Endothelial cell of umbilical vein (primary cell): ENCODE data around the gene CPPED1. TPM values are rescaled to one million over a fixed set of nuclear protein-coding genes. Genes with fewer than 3 reads are reported as not detected.

Experiments
- BruUV-seq: library from RNA; stranded (reverse); fragments of 400-500 nt; replicated peaks from 2 replicates; lab custom pipeline; 2021; lab: Mats Ljungman, UMichigan
- CTCF ChIA-PET: fragments of 300-600, 350-600 bp; sonication (Branson Sonifier 250); formaldehyde crosslinking; loops from one replicate; lab custom pipeline; 2021; ENCODE audit warnings: antibody characterized with exemption, inconsistent platforms; lab: Charles Lee
- POLR2A ChIA-PET: fragments of 300-600, 350-600 bp; sonication (Branson Sonifier 250); formaldehyde crosslinking; loops from one replicate; lab custom pipeline; 2021; ENCODE audit warnings: antibody characterized with exemption, inconsistent platforms; lab: Charles Lee
- DNase-seq: peaks from one replicate; pipeline ENCODE4 v3.0.0-alpha.2; 2011; ENCODE audit warnings: low read depth, low spot score
- FAIRE-seq: peaks from 2 replicates; lab custom pipeline; 2011; peaks lifted over from hg19 to GRCh38; lab: Jason Lieb, UNC
- H2AFZ ChIP-seq: 2 replicates; pipeline ENCODE4 v1.6.0; 2012; ENCODE audit warnings: low read depth, low read length, control low read depth, inconsistent platforms
- H3K27ac ChIP-seq: 2 replicates; pipeline ENCODE4 v1.5.1; 2011; ENCODE audit warnings: low read depth, mild to moderate bottlenecking, control low read depth, low read length, moderate library complexity; ENCODE audit not compliant: insufficient read depth
- H3K27me3 ChIP-seq, 2 experiments: 2 replicates each; pipeline versions ENCODE4 v1.6.0 to v1.6.1; 2011; ENCODE audit warnings: low read length in 2 of 2, mixed read lengths in 1 of 2; ENCODE audit not compliant: control insufficient read depth in 2 of 2, insufficient read depth in 2 of 2
- H3K36me3 ChIP-seq, 2 experiments: 2 replicates in 1 of 2; 3 replicates in 1 of 2; pipeline ENCODE4 v1.5.1; 2011; ENCODE audit warnings: low read length in 2 of 2, mild to moderate bottlenecking in 1 of 2, moderate library complexity in 1 of 2; ENCODE audit not compliant: control insufficient read depth in 2 of 2, insufficient read depth in 2 of 2; ENCODE audit errors: extremely low read depth in 1 of 2
- H3K4me1 ChIP-seq: 3 replicates; pipeline ENCODE4 v1.5.1; 2011; ENCODE audit warnings: mild to moderate bottlenecking, low read length; ENCODE audit not compliant: control insufficient read depth, insufficient read depth; ENCODE audit errors: extremely low read depth
- H3K4me2 ChIP-seq: 2 replicates; pipeline ENCODE4 v1.6.1; 2011; ENCODE audit warnings: low read length, control low read depth, mixed read lengths; ENCODE audit not compliant: insufficient read depth
- H3K4me3 ChIP-seq, 3 experiments: fragments of 200-600 bp in 1 of 3; sonication (generic), shearing (Covaris generic) in 1 of 3; replicated peaks in 1 of 3; 2 replicates each; pipeline ENCODE4 v1.5.1; 2011 to 2016; ENCODE audit warnings: control low read depth in 3 of 3, low read length in 3 of 3, mild to moderate bottlenecking in 2 of 3, inconsistent platforms in 1 of 3, low read depth in 1 of 3, moderate library complexity in 1 of 3; ENCODE audit not compliant: insufficient read depth in 1 of 3
- H3K79me2 ChIP-seq: 2 replicates; pipeline ENCODE4 v1.6.0; 2012; ENCODE audit warnings: low read length, inconsistent platforms; ENCODE audit not compliant: control insufficient read depth, insufficient read depth
- H3K9ac ChIP-seq: replicated peaks from 2 replicates; pipeline ENCODE3; 2011; ENCODE audit warnings: low read length, control low read depth; ENCODE audit not compliant: insufficient read depth; ENCODE audit errors: extremely low read depth
- H3K9me1 ChIP-seq: replicated peaks from 3 replicates; pipeline ENCODE4 v1.6.0; 2011; ENCODE audit warnings: mild to moderate bottlenecking, low read length; ENCODE audit not compliant: control insufficient read depth, insufficient read depth; ENCODE audit errors: extremely low read depth
- H3K9me3 ChIP-seq: replicated peaks from 2 replicates; pipeline ENCODE4 v1.5.1; 2012; ENCODE audit warnings: low read length, inconsistent platforms; ENCODE audit not compliant: control insufficient read depth, insufficient read depth
- H4K20me1 ChIP-seq: replicated peaks from 2 replicates; pipeline ENCODE3; 2011; ENCODE audit warnings: mild to moderate bottlenecking, low read length; ENCODE audit not compliant: control insufficient read depth, insufficient read depth; ENCODE audit errors: extremely low read depth
- EZH2 ChIP-seq: IDR thresholded peaks from 2 replicates; pipeline ENCODE4 v1.6.1; 2012; ENCODE audit warnings: borderline replicate concordance, low read depth, mild to moderate bottlenecking, moderate library complexity, low read length, inconsistent platforms; ENCODE audit not compliant: severe bottlenecking
- FOS ChIP-seq: IDR thresholded peaks from 2 replicates; pipeline ENCODE4 v1.6.1; 2011; ENCODE audit warnings: mild to moderate bottlenecking, low read length, moderate library complexity, borderline replicate concordance; ENCODE audit not compliant: insufficient read depth
- GATA2 ChIP-seq: IDR thresholded peaks from 2 replicates; pipeline ENCODE4 v1.7.0; 2011; ENCODE audit warnings: low read depth, mild to moderate bottlenecking, moderate library complexity, mixed read lengths, low read length; ENCODE audit not compliant: insufficient read length, insufficient read depth
- JUN ChIP-seq: IDR thresholded peaks from 2 replicates; pipeline ENCODE4 v1.6.1; 2011; ENCODE audit warnings: borderline replicate concordance, low read depth; ENCODE audit not compliant: insufficient read length, insufficient read depth
- MYC ChIP-seq: IDR thresholded peaks from one replicate; pipeline ENCODE4 v1.6.1; 2011; ENCODE audit warnings: mild to moderate bottlenecking, low read depth, low read length
- POLR2A ChIP-seq: IDR thresholded peaks from 2 replicates; pipeline ENCODE4 v1.6.1; 2012; ENCODE audit warnings: low read depth, mild to moderate bottlenecking, control low read depth, low read length
- POLR2AphosphoS5 ChIP-seq: IDR thresholded peaks from 2 replicates; pipeline ENCODE4 v1.6.1; 2012; ENCODE audit warnings: low read depth, mild to moderate bottlenecking, control low read depth, low read length, moderate library complexity; ENCODE audit not compliant: insufficient read depth
- dilution Hi-C: fragments of 300-500 bp; cut with MboI; formaldehyde crosslinking; loops from one replicate; pipeline ENCODE4 v1.15.0; 2019; ENCODE audit warnings: low sequenced_read_pairs; ENCODE audit not compliant: extremely low pct_ligation_motif_present
- intact Hi-C: fragments of 100-400 bp; cut with micrococcal nuclease; formaldehyde crosslinking; loops from one replicate; pipeline ENCODE4 v1.10.0; 2022
- polyA plus RNA-seq, 4 experiments: library from polyadenylated mRNA; depleted of rRNA in 3 of 4; stranded (reverse) in 3 of 4; unstranded in 1 of 4; fragments of >200 nt; gene quantifications; 2 replicates each; pipeline versions ENCODE4 v1.2.1 to v1.2.3, GENCODE V29; 2011 to 2012; ENCODE audit warnings: missing spikeins in 1 of 4
- total RNA-seq: library from RNA; stranded (reverse); gene quantifications from 2 replicates; pipeline ENCODE4 v1.2.3, GENCODE V29; 2021
- TF ChIP-seq, protein P1 (sequence below), 2 donors: IDR thresholded peaks; 1 replicate in 1 of 2; 2 replicates in 1 of 2; pipeline ENCODE4 v1.5.1; 2011; ENCODE audit warnings: low read length in 2 of 2, mild to moderate bottlenecking in 2 of 2, moderate library complexity in 2 of 2, control low read depth in 1 of 2, inconsistent platforms in 1 of 2, low read depth in 1 of 2; ENCODE audit not compliant: insufficient read depth in 1 of 2; ENCODE audit errors: extremely low read depth in 1 of 2
- TF ChIP-seq, protein P2 (sequence below): IDR thresholded peaks from 2 replicates; pipeline ENCODE4 v1.6.1; 2011; ENCODE audit not compliant: insufficient read depth, insufficient read length

Gene CPPED1
- total and polyA plus RNA-seq, 2 donors (not counting 3 experiments of a cell fraction or from before 2014, with no cell fraction given), result 27.9 to 59.3 TPM

DNA sequence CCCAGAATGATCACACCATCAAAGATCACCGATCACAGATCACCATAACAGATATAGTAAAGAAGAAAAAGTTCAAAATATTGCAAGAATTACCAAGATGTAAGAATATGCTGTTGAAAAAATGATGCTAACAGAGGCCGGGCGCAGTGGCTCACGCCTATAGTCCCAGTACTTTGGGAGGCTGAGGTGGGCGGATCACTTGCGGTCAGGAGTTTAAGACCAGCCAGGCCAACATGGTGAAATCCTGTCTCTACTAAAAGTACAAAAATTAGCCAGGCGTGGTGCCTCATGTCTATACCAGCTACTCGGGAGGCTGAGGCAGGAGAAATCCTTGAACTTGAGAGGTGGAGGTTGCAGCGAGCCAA is 53.2 kb downstream of the CPPED1 start:
- no peaks in the 10 kb centered on the region for H3K27me3 ChIP-seq
- POLR2A ChIA-PET, result no interaction called here
- intact Hi-C loops, result no loop called here

DNA sequence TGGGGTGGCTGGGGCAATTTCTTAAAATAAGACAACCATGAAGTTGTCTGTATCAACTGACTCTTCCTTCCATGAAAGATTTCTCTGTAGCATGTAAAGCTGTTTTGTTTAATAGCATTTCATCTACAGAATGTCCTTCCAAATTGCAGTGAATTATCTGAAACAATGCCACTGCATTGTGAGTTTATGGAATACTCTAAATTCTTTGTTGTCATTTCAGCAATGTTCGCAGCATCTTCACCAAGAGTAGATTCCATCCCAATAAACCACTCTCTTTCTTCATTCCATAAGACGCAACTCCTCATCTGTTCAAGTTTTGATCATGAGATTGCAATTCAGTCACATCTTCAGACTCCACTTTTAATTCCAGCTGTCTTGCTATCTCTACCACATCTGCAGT is 54.6 kb downstream of the CPPED1 start:
- FAIRE-seq (no peak), DNase-seq (no peak)
- Histone ChIP-seq H3K27me3 (no peaks in the 10 kb centered on the region), H3K27ac (no peak overlapping the region), H3K4me3 (no peak overlapping the region), H3K9ac (no peak overlapping the region), H3K4me1 (no peaks in the 10 kb centered on the region), H3K4me2 (no peak overlapping the region), H3K36me3 (peaks cover 0 to 2% of the 10 kb centered on the region in 2 experiments), H3K79me2 (no peaks in the 10 kb centered on the region), H3K9me1 (no peaks in the 10 kb centered on the region), H4K20me1 (no peaks in the 10 kb centered on the region), H3K9me3 (no peaks in the 10 kb centered on the region), H2AFZ (no peak overlapping the region)
- ChIA-PET POLR2A (no interaction called here), CTCF (interaction anchor here (1.4 kb wide), 1 partner anchor 8 kb away, joined by 3 read pairs; no protein-coding TSS in a partner anchor)
- intact Hi-C loops (no loop called here), dilution Hi-C loops (no loop called here)
- TF ChIP-seq GATA2 (no peak), POLR2AphosphoS5 (no peak), EZH2 (no peak), JUN (no peak), POLR2A (no peak), MYC (no peak), FOS (no peak)
- TF ChIP-seq, protein P1, sequence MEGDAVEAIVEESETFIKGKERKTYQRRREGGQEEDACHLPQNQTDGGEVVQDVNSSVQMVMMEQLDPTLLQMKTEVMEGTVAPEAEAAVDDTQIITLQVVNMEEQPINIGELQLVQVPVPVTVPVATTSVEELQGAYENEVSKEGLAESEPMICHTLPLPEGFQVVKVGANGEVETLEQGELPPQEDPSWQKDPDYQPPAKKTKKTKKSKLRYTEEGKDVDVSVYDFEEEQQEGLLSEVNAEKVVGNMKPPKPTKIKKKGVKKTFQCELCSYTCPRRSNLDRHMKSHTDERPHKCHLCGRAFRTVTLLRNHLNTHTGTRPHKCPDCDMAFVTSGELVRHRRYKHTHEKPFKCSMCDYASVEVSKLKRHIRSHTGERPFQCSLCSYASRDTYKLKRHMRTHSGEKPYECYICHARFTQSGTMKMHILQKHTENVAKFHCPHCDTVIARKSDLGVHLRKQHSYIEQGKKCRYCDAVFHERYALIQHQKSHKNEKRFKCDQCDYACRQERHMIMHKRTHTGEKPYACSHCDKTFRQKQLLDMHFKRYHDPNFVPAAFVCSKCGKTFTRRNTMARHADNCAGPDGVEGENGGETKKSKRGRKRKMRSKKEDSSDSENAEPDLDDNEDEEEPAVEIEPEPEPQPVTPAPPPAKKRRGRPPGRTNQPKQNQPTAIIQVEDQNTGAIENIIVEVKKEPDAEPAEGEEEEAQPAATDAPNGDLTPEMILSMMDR (IDR thresholded peaks at IDR 0.05; ENCODE audit: extremely low read depth in 1 of 2, insufficient read depth in 1 of 2, low read depth in 1 of 2, low read length in 2 of 2), result no peak
- TF ChIP-seq, protein P2, sequence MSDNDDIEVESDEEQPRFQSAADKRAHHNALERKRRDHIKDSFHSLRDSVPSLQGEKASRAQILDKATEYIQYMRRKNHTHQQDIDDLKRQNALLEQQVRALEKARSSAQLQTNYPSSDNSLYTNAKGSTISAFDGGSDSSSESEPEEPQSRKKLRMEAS, result no peak
- BruUV-seq, result no TSS peak

More for the DNA sequence above, 53.2 kb downstream of the CPPED1 start:
- Histone ChIP-seq H4K20me1 (no peaks in the 10 kb centered on the region), H3K36me3 (no peaks in the 10 kb centered on the region), H3K4me2 (no peak overlapping the region), H3K27ac (no peak overlapping the region), H3K79me2 (no peaks in the 10 kb centered on the region), H2AFZ (no peak overlapping the region), H3K9me3 (no peaks in the 10 kb centered on the region), H3K9me1 (no peaks in the 10 kb centered on the region), H3K9ac (no peak overlapping the region), H3K4me3 (no peak overlapping the region), H3K4me1 (no peaks in the 10 kb centered on the region)
- TF ChIP-seq POLR2AphosphoS5 (no peak), FOS (no peak), POLR2A (no peak), JUN (no peak), MYC (no peak), GATA2 (no peak), EZH2 (no peak)
- TF ChIP-seq, protein P2, result no peak
- DNase-seq (no peak), FAIRE-seq (no peak)
- no TSS peak for BruUV-seq
- CTCF ChIA-PET, result interaction anchor here (1.1 to 1.4 kb wide), 2 partner anchors 9 to 176 kb away, joined by 3 read pairs; no protein-coding TSS in a partner anchor
- dilution Hi-C loops, result no loop called here
